NCI-H1694 (cell line): ENCODE measurements around the gene DHRSX.
"Not testable (repeated sequence)": the region's sequence is repeated elsewhere in the genome, so short reads cannot be mapped to it uniquely, and the experiment has no call there.

Experiments used
- DNase-seq: peaks from one replicate; lab custom pipeline; 2025; lab: John Stamatoyannopoulos, UW

The DHRSX gene

GRCh38 chrX:2425286-2426071, 75.3 kb downstream of the DHRSX start:
- no peak for DNase-seq

- DNase-seq = no peak
These were observed 76.5 kb downstream of the DHRSX start for GRCh38 chrX:2424317-2424716.

- no peak for DNase-seq
These were observed 76.9 kb downstream of the DHRSX start for GRCh38 chrX:2423899-2424298.

- no peak for DNase-seq
These were observed 77.5 kb downstream of the DHRSX start for GRCh38 chrX:2423282-2423681.

- not testable (repeated sequence) for DNase-seq
These were observed 81.4 kb downstream of the DHRSX start for GRCh38 chrX:2419418-2419817.

- no peak for DNase-seq
These were observed 82.8 kb downstream of the DHRSX start for GRCh38 chrX:2418000-2418399.

GRCh38 chrX:2416851-2417604, 83.7 kb downstream of the DHRSX start:
- no peak for DNase-seq

- no peak for DNase-seq
These were observed 86.4 kb downstream of the DHRSX start for GRCh38 chrX:2414384-2414783.

GRCh38 chrX:2413969-2414368, 86.8 kb downstream of the DHRSX start:
- no peak for DNase-seq

- DNase-seq = no peak
These were observed 88.6 kb downstream of the DHRSX start for GRCh38 chrX:2412131-2412530.

GRCh38 chrX:2410279-2411020, 90.3 kb downstream of the DHRSX start:
- no peak for DNase-seq

- no peak for DNase-seq
These were observed 91.0 kb downstream of the DHRSX start for GRCh38 chrX:2409796-2410195.

GRCh38 chrX:2408856-2409255, 91.9 kb downstream of the DHRSX start:
- no peak for DNase-seq

GRCh38 chrX:2406891-2407518, 93.8 kb downstream of the DHRSX start:
- no peak for DNase-seq

GRCh38 chrX:2404776-2405175, 96.0 kb downstream of the DHRSX start:
- no peak for DNase-seq

GRCh38 chrX:2402361-2402690, 98.5 kb downstream of the DHRSX start:
- no peak for DNase-seq

- no peak for DNase-seq
These were observed 99.0 kb downstream of the DHRSX start for GRCh38 chrX:2401590-2402360.

GRCh38 chrX:2401201-2401589, 99.6 kb downstream of the DHRSX start:
- no peak for DNase-seq

GRCh38 chrX:2398064-2398656, 102.6 kb downstream of the DHRSX start:
- no peak for DNase-seq

- DNase-seq = no peak
These were observed 103.3 kb downstream of the DHRSX start for GRCh38 chrX:2397229-2398063.
